Panc1 (cell line): ENCODE results near the gene SLC17A5.

ENCODE experiments used
- CTCF ChIP-seq: fragments of 450-650 bp; IDR thresholded peaks from 2 replicates; pipeline ENCODE4 v1.5.1; 2017; ENCODE audit warnings: mild to moderate bottlenecking
- POLR2AphosphoS5 ChIP-seq: IDR thresholded peaks from 2 replicates; pipeline ENCODE4 v1.6.1; 2012; ENCODE audit warnings: mild to moderate bottlenecking, low read depth, low read length, moderate library complexity
- REST ChIP-seq, 2 experiments: IDR thresholded peaks; 2 replicates each; pipeline ENCODE4 v1.6.1; 2011 to 2012; ENCODE audit warnings: low read depth in 2 of 2, control low read depth in 1 of 2, low read length in 1 of 2, mild to moderate bottlenecking in 1 of 2, moderate library complexity in 1 of 2; ENCODE audit not compliant: insufficient read depth in 1 of 2
- SIN3A ChIP-seq: IDR thresholded peaks from 2 replicates; pipeline ENCODE4 v1.6.1; 2012; ENCODE audit warnings: low read depth, mild to moderate bottlenecking, low read length, moderate library complexity, borderline replicate concordance; ENCODE audit not compliant: insufficient read depth
- TCF7L2 ChIP-seq: IDR thresholded peaks from 2 replicates; pipeline ENCODE4 v1.6.1; 2011; ENCODE audit warnings: mild to moderate bottlenecking, low read depth, low read length, inconsistent platforms

- no peak for TF ChIP-seq CTCF
- no peak for TF ChIP-seq TCF7L2
- TF ChIP-seq POLR2AphosphoS5: no peak
- no peak for TF ChIP-seq SIN3A
- TF ChIP-seq REST (IDR thresholded peaks at IDR 0.05; ENCODE audit: insufficient read depth in 1 of 2, low read depth in 2 of 2, low read length in 1 of 2): no peak
Observed at GRCh38 chr6:73696966-73697655, 43.3 kb upstream of the SLC17A5 start.
